GM19043 (cell line): ENCODE data around the gene WIF1.
A peak's percentile ranks its signal among the peaks of the same experiment; 100 is the strongest.

Experiments
- ATAC-seq: cut with Tn5 transposase; IDR thresholded peaks from one replicate; pipeline ENCODE4 v1.9.1; 2021; ENCODE audit warnings: low read depth; ENCODE audit not compliant: unreplicated experiment

WIF1 gene, protein sequence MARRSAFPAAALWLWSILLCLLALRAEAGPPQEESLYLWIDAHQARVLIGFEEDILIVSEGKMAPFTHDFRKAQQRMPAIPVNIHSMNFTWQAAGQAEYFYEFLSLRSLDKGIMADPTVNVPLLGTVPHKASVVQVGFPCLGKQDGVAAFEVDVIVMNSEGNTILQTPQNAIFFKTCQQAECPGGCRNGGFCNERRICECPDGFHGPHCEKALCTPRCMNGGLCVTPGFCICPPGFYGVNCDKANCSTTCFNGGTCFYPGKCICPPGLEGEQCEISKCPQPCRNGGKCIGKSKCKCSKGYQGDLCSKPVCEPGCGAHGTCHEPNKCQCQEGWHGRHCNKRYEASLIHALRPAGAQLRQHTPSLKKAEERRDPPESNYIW

DNA sequence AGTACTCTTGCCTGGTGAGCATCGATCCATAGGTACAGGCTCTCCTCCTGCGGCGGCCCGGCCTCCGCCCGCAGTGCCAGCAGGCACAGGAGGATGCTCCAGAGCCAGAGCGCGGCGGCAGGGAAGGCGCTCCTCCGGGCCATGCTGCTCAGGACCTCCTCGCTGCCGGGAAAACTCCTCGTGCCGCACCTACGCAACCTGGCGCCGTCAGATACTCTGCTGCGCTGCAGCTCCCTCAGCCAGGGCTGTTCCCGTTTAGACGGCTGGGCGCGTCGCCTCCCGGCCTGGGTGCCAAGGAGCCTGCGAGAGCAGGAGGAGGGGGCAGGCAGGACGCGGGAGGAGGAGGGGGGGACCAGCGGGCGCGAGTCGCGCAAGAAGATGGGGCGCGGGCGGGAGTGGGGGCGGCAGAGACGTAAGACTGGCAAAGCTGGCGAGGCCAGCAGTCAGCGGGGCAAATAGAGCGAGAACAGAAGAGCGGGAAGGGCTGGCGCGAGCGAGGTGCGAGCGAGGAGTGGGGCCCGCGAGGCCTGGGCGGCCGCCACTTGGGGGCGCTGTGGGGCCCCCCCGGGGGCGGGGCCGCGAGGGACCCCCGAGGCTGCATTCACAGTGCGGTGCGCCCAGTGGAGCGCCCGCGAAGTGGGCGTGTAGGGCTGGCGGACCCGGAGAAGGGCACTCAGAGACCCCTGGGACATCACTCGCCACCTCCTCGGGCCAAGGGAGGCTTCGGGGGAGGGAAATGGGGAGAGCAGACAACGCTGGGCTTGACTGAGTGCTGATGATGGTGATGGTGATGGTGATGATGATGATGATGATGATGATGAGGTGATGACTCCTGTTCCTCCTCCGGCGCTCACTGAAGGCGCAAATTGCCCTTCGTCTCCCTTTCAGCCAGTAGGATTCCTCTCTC lies at the start of gene WIF1:
WIF1 (minus strand) TSS at position 257 of the 907 bp plus-strand sequence; CDS start at position 143, 114 bp downstream.
- no peak for ATAC-seq

DNA sequence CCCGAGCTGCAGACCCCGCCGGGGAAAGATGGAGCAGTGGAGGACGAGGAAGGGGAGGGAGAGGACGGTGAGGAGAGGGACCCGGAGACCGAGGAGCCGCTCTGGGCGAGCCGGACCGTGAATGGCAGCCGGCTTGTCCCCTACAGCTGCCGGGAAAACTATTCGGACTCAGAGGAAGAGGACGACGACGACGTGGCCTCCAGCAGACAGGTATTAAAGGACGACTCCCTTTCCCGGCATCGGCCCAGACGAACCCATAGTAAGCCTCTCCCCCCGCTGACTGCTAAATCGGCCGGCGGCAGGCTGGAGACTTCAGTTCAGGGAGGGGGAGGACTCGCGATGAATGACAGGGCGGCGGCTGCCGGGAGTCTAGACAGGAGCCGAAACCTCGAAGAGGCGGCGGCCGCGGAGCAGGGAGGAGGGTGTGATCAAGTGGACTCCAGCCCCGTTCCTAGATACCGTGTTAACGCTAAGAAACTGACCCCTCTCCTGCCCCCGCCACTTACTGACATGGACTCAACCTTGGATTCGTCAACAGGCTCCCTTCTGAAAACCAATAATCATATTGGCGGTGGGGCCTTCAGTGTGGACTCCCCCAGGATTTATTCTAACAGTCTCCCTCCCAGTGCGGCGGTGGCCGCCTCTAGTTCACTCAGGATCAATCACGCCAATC lies 49.2 kb upstream of the WIF1 start:
- peak; percentile 38 for ATAC-seq

DNA sequence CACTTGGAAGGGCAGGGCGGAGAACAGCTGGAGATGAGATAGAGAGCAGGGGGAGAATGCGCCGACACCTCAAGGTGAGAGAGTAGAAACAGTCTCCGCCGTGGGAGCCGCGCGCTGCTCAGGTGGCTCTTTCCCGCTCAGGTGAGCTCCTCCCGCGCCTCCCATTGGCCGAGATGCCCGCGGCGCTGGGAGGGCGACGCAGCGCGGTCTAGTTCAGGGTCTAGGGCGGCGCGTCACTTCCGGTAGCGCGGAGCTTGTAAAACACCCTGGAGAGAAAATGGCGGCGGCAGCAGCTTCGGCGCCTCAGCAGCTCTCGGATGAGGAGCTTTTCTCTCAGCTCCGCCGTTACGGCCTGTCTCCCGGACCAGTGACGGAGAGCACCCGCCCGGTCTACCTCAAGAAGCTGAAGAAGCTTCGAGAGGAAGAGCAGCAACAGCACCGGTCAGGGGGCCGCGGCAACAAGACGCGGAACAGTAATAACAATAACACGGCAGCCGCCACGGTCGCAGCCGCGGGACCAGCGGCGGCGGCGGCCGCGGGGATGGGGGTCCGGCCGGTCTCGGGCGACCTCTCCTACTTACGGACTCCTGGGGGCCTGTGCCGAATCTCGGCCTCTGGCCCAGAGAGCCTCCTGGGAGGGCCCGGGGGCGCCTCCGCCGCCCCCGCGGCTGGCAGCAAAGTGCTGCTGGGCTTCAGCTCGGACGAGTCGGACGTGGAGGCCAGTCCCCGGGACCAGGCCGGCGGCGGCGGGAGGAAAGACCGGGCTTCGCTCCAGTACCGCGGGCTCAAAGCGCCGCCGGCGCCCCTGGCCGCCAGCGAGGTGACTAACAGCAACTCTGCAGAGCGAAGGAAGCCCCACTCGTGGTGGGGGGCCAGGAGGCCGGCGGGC lies 48.5 kb upstream of the WIF1 start, which contains the start of gene LEMD3:
LEMD3 (plus strand) TSS at position 264 of the 889 bp plus-strand sequence; CDS start at position 278, 14 bp downstream.
- ATAC-seq: peak; percentile 91

DNA sequence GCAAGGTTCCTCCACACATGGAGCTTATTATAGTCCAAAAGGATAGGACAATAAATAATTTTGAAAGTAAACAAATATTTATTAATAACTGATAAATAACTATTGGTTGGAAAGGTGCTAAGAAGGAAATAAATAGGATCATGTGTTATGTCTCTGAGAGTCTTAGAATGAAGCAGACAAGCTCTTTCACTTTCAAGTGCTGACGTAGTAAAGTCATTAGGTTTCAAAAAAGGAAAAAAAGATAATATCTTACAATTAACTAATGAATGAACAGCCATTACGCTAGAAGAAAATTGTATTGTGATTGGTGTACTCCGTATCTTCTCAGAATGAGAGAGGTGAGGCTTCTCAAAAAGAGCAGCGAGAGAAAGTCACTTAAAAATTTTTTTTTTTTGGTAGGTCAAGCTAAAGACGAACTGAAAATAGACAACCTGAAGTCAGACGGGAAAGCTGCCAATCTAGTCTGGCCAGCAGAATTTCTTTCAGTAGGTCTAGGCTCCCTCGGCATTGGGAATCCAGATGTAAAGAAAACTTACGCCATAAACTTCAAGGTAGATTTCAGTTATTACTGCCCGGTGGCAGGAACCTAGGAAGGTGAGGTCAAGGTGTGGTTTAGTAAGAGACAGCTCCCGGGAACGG lies 47.7 kb upstream of the WIF1 start:
- ATAC-seq: no peak

DNA sequence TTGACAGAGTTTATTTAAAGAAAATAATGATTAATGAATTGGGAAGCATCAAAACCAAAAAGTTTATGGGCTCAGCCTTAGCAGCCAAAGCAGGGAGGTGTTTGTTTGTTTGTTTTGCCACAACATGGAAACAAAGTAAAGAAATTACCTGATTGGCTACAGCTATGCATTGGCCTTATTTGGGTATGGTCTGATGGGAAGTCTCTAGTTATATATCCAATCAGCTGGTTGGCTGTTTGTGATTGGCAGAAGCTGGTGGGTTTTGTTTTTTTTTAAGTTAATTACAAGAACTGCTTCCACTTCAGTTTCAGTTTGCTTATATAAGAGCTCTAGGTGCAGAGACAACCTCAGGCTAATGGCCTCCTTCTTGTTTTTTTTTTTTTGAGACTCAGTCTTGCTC lies 43.7 kb upstream of the WIF1 start:
- no peak for ATAC-seq

DNA sequence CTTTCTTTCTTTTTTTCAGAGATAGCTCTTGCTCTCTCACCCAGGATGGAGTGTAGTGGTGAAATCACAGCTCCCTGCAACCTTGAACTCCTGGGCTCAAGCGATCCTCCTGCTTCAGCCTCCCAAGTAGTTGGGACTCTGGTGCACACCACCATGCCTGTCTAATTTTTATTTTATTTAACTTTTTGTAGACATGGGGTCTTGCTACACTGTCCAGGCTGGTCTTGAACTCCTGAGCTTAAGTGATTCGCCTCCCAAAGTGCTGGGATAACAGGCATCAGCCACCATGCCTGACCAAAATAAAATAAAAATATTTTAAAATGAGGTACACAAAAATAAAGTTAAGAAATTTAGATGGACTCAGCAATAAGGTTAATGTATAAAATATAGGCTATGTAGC lies 43.1 kb upstream of the WIF1 start:
- ATAC-seq: no peak

DNA sequence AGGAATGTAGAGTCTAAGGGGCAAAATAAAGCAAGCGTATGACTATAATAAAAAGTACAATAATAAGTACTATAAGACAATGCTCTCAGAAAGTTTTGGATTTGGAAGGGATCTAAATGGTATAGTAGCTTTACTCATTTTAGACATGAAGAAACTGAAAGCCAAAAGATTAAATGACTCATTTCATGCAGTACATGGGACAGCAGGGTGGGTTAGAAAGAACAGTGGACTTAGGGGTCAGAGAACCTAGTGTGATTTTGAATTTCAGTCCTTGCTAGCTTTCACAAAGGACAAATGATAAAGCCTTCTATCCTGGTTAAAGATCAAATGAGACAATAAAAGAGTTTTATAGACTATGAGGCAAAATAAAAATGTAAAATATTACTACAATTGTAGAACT lies 41.5 kb upstream of the WIF1 start:
- peak; percentile 50 for ATAC-seq

DNA sequence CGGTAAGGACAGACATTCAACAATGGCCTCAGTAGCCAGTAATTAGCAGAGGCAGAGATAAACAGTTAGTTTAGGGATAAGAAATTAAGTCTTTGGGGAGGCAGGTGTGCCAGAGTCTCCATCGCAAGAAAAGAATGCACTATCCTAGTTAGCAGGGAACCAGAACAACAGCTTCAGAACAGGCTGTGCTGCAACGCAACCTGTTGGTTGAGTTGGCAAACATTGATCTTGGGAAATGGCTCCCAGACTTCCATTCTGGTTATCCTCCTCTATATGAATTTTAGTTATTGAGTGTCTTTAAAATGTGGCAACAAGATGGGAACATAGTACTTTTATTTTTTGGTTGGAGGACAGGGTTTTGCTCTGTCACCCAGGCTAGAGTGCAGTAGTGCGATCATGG lies 36.0 kb upstream of the WIF1 start:
- no peak for ATAC-seq

DNA sequence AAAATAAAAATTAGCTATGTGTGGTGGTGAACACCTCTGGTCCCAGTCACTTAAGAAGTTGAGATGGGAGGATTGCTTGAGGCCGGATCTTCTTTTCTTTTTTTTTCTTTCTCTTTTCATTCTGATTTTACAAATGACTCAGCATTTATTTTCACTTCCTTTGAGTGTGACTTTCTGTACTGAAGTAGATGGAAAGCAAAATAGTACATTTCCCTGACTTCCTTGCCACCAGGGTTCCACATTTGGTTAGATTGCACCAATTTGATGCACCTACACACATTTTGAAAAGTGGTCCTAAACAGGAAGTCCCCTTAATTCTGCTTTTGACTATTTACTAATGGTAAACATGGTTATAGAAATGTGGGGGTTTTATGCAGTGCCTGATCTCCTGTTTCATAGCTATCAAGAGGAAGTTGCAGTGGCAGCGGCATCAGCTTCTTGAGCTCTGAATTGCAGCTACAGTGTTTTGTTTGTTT lies 35.3 kb upstream of the WIF1 start:
- ATAC-seq: peak; percentile 93

DNA sequence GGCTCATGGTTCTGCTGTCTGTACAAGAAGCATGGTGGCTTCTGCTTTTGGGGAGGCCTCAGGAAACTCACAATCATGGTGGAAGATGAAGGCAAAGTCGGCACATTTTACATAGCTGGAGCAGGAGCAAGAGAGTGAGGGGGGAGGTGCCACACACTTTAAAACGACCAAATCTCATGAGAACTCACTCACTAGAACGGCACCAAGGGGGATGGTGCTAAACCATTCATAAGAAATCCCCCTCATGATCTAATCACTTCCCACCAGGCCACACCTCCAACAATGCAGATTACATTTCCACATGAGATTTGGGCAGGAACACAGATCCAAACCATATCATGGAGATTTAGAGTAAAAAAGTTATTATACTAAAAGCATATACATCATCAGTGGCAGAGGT lies 34.7 kb upstream of the WIF1 start:
- no peak for ATAC-seq

DNA sequence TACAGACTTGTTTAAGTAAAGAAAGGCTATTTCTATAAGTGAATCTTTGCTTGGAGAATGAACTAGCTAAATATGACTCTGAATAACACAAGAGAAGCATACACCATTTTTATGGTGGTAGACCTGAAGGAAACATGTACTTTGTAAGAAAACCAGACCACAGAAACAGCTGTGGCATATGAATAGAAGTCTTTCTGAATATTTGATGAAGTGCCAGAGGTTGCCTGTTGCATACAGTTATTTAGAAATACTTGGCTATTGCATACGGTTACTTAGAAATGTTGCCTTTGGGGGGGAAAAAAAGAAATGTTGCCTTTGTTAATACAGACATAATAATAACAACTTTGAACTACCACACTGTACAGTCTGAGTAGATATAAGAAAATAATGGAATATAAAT lies 31.5 kb upstream of the WIF1 start:
- no peak for ATAC-seq

DNA sequence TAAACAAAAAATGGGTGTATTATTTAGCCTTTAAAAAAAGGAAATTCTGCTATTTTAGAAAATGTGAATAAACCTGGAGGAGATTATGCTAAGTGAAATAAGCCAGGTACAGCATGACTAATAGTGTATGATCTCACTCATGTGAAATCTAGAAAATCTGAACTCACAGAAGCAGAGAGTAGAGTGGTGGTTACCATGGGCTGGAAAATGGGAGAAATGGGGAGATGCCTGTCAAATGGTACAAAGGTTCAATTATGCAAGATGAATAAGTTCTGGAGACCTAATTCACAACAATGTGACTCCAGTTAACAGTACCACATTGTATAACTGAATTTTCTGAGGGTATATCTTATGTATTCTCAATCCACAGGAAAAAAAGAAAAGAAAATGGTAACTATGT lies 30.9 kb upstream of the WIF1 start:
- ATAC-seq: no peak

DNA sequence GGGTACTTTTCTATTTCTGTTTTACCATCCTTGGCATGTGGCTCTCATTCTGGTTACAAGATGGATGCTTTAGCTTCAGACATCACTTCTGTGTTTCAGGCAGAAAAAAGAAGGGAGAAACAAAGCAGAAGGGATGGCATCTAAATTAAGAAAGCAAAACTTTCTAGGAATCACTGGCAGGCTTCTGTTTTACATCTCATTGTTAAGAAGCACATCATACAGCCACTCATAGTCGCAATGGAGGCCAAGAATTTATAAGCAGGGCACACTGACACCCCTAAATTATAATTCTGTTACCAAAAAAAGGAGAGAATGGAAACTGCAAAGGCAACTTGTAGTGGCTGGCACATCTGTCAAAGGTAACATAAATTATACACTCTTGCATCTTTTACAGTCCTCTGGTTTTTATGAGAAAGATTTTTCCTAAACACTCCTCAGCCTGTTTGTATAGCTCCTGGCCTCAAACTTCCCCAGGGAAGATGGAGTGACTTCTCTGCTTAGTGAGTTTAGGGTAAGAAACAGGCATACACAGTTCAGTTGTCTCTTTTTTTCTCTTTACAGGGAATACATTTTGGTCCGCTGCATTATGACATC lies 26.3 kb upstream of the WIF1 start:
- ATAC-seq: no peak

DNA sequence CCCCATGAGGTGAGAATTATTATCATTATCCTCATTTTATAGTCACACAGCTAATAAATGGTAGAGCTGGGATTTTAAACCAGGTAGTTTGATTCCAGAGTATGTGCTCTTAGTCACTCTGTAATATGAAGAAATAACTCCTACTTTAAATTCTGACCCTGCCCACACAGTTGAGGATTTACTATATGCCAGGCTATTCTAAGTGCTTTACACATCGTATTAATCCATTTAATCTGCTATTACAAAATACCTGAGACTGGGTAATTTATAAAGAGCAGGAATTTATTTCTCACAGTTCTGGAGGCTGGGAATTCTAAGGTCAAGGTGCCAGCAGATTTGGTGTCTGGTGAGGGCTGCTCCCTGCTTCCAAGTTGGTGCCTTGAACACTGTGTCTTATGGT lies 19.6 kb upstream of the WIF1 start:
- ATAC-seq: no peak

DNA sequence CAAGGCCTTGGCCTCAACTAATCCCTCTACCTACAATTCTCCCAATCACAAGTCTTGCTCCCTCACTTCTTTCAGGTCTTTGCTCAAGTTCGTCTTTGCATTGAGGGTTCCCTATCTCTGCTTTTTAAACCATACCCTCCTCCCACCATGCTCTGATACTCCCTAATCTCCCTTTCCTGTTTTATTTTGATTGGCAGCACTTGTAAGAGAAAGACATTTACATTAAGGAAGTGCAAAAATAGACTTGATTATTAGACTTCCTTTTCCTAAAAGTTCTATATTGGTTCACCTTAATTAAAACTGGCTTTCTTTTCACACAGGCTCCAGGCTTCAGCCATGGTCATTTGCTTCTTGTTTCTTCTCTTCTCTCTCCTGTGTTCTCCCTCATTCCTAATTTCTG lies 18.3 kb upstream of the WIF1 start:
- no peak for ATAC-seq

DNA sequence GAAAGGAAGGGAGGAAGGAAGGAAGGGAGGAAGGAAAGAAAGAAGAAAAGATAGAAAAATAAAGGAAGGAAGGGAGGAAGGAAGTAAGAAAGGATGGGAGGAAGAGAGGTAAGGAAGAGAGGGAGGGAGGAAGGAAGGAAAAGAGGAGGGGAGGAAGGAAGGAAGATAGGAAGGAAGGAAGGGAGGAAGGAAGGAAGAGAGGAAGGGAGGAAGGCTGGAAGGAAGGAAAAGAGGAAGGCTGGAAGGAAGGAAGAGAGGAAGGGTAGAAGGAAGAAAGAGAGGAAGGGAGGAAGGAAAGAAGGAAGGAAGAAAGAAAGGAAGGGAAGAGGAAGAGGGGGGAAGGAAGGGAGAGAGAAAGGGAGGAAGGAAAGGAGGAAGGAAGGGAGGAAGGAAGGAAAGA lies 12.8 kb upstream of the WIF1 start:
- no peak for ATAC-seq

DNA sequence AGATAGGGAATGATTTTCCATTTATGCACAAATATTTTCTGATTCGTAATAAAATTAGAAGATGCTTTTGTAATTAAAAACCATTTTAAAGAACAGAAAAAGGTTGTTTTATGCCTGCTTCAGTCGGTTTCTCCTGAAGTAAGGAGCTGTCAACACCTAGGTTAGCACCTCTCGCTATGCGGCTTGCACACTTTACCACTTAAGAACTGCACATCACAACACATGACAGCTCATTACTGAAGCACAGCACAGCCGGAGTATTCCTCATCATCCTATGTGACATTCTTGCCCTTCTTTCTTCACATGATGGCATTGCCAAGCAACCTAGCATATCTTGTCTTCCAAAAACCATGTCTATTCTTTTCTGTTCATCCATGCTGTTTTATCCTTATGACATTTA lies 5.4 kb upstream of the WIF1 start:
- ATAC-seq: no peak

DNA sequence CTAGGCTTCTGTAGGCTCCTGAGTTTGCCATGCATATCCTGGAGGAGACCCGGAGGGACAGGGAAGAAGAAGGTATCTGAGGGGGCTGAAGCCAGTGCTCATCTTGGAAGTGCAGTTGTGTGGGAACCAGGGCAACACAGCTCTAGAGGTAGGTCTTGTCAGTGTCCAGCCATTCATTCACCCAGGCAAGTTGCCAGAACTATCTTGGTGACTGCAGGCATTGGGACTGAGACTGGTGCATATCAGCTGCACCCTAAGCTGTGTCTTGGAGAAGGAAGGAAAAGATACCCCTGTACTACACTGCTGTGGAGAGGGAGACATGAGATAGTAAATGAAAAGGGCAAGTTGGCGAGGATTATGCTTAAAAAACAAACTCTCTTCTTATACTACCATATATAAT lies 4.9 kb upstream of the WIF1 start:
- ATAC-seq: no peak

DNA sequence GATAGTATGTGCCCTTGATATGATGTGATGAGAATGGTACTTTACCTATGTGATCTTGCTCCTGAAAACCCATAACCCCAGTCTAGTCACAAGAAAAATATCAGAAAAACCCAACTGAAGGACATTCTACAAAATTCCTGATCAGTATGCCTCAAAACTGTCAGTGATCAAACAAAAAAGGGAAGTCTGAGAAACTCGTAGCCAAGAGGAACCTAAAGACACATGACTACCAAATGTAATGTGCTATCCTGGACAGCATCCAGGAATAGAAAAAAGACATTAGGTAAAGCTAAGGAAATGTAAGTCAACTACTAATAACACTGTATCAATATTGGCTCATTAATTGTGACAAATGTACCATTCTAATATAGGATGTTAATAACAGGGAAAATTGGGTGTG lies 4.1 kb upstream of the WIF1 start:
- ATAC-seq: no peak
